ENCODE results near the gene CPNE8.

Gene CPNE8

GRCh38 chr12:38813923-38814322 is 91.5 kb downstream of the CPNE8 start:
- no peaks in the 10 kb centered on the region for H4K20me1 ChIP-seq (ENCODE audit: insufficient read depth, low read length, poor library complexity, severe bottlenecking)
- H3K36me3 ChIP-seq (ENCODE audit: insufficient read depth, low read length) = no peaks in the 10 kb centered on the region
- H3F3A ChIP-seq (ENCODE audit: low read depth) = no peaks in the 10 kb centered on the region
- no peak overlapping the region for H3K9ac ChIP-seq (ENCODE audit: low read depth, low read length, poor library complexity, severe bottlenecking)
- H3K9me2 ChIP-seq (replicated peaks; ENCODE audit: low read depth, low read length) = no peaks in the 10 kb centered on the region
- H3K9me3 ChIP-seq (ENCODE audit: insufficient read depth, low read depth, low read length) = no peaks in the 10 kb centered on the region
- no peaks in the 10 kb centered on the region for H3K4me1 ChIP-seq (ENCODE audit: insufficient read depth, low read length, poor library complexity, severe bottlenecking)
- TF ChIP-seq EZH2phosphoT487 (IDR thresholded peaks at IDR 0.05; ENCODE audit: borderline replicate concordance) (no peak), CTCF (conservative IDR thresholded peaks at IDR 0.05; ENCODE audit: low read length) (no peak)
- no peak overlapping the region for H2AFZ ChIP-seq (ENCODE audit: low read length)
- no peak overlapping the region for H3K4me3 ChIP-seq (ENCODE audit: low read length, poor library complexity, severe bottlenecking)
- no peaks in the 10 kb centered on the region for H3K79me2 ChIP-seq (ENCODE audit: insufficient read depth, low read length)
- H3K27me3 ChIP-seq (ENCODE audit: insufficient read depth, low read length, poor library complexity, severe bottlenecking) = no peaks in the 10 kb centered on the region
- H3K4me2 ChIP-seq (ENCODE audit: low read depth, low read length, poor library complexity, severe bottlenecking) = no peak overlapping the region

- Histone ChIP-seq H3K27me3 (ENCODE audit: insufficient read depth, low read length, poor library complexity, severe bottlenecking) (no peaks in the 10 kb centered on the region), H3F3A (ENCODE audit: low read depth) (no peaks in the 10 kb centered on the region), H2AFZ (ENCODE audit: low read length) (no peak overlapping the region), H3K9me2 (replicated peaks; ENCODE audit: low read depth, low read length) (no peaks in the 10 kb centered on the region), H3K36me3 (ENCODE audit: insufficient read depth, low read length) (no peaks in the 10 kb centered on the region), H3K4me1 (ENCODE audit: insufficient read depth, low read length, poor library complexity, severe bottlenecking) (no peaks in the 10 kb centered on the region), H3K9me3 (ENCODE audit: insufficient read depth, low read depth, low read length) (no peaks in the 10 kb centered on the region), H3K4me2 (ENCODE audit: low read depth, low read length, poor library complexity, severe bottlenecking) (no peak overlapping the region), H3K9ac (ENCODE audit: low read depth, low read length, poor library complexity, severe bottlenecking) (no peak overlapping the region), H4K20me1 (ENCODE audit: insufficient read depth, low read length, poor library complexity, severe bottlenecking) (no peaks in the 10 kb centered on the region), H3K79me2 (ENCODE audit: insufficient read depth, low read length) (no peaks in the 10 kb centered on the region), H3K4me3 (ENCODE audit: low read length, poor library complexity, severe bottlenecking) (no peak overlapping the region)
- no peak for TF ChIP-seq EZH2phosphoT487 (IDR thresholded peaks at IDR 0.05; ENCODE audit: borderline replicate concordance)
- TF ChIP-seq CTCF (conservative IDR thresholded peaks at IDR 0.05; ENCODE audit: low read length) = no peak
Observed at GRCh38 chr12:38811814-38812356, 93.5 kb downstream of the CPNE8 start.

- H3F3A ChIP-seq (ENCODE audit: low read depth) = no peaks in the 10 kb centered on the region
- H4K20me1 ChIP-seq (ENCODE audit: insufficient read depth, low read length, poor library complexity, severe bottlenecking) = no peaks in the 10 kb centered on the region
- no peaks in the 10 kb centered on the region for H3K79me2 ChIP-seq (ENCODE audit: insufficient read depth, low read length)
- no peak overlapping the region for H3K4me2 ChIP-seq (ENCODE audit: low read depth, low read length, poor library complexity, severe bottlenecking)
- no peaks in the 10 kb centered on the region for H3K4me1 ChIP-seq (ENCODE audit: insufficient read depth, low read length, poor library complexity, severe bottlenecking)
- no peak overlapping the region for H3K4me3 ChIP-seq (ENCODE audit: low read length, poor library complexity, severe bottlenecking)
- no peak overlapping the region for H2AFZ ChIP-seq (ENCODE audit: low read length)
- no peaks in the 10 kb centered on the region for H3K36me3 ChIP-seq (ENCODE audit: insufficient read depth, low read length)
- no peak overlapping the region for H3K9ac ChIP-seq (ENCODE audit: low read depth, low read length, poor library complexity, severe bottlenecking)
- no peaks in the 10 kb centered on the region for H3K9me2 ChIP-seq (replicated peaks; ENCODE audit: low read depth, low read length)
- no peaks in the 10 kb centered on the region for H3K27me3 ChIP-seq (ENCODE audit: insufficient read depth, low read length, poor library complexity, severe bottlenecking)
- no peaks in the 10 kb centered on the region for H3K9me3 ChIP-seq (ENCODE audit: insufficient read depth, low read depth, low read length)
- TF ChIP-seq EZH2phosphoT487 (IDR thresholded peaks at IDR 0.05; ENCODE audit: borderline replicate concordance) = no peak
- TF ChIP-seq CTCF (conservative IDR thresholded peaks at IDR 0.05; ENCODE audit: low read length) = no peak
Observed at GRCh38 chr12:38809832-38810231, 95.6 kb downstream of the CPNE8 start.

Measured in Loucy (cell line).